Measurements from ENCODE around the gene HEXB. TPM values are rescaled to one million over a fixed set of nuclear protein-coding genes. Genes with fewer than 3 reads are reported as not detected.
"Not testable (repeated sequence)": the region's sequence is repeated elsewhere in the genome, so short reads cannot be mapped to it uniquely, and the experiment has no call there.

The HEXB gene
- total RNA-seq, 2 experiments from 2014 or later, result 44.7 to 51.7 TPM

DNA sequence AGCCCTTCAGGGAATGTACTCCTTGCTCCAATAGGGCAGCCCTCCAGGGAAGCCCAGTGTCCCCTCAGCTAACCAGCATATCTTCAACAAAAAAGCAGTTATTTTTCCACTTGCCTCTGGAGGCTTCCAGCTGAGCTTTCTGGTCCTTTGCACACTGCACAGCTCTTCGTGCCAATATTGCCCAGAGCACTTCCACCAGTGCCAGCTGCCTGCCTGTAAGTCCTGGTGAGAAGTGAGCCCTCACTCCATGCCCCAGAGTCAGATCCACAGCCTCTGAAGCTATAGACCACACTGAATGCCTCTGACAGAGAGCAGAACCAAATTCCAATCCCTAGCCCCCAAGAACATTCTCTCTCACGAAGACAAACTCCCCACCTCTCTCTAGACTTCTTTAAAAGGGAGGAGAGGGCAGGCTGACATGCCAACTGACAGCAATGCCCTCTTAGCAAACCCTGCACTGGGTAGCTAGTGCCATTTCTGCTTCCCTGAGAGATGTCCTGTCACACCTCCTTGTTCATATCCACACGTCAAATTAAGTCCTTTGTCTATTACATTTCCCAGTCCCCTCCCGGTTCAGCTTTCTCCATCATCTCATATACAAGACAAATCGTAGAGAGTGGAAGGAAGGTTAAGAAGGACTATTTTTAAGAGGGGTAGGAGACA lies 12.7 kb upstream of the HEXB start:
- no peaks in the 10 kb centered on the region for H3K4me1 Mint-ChIP-seq
- H3K9me3 Mint-ChIP-seq, result peaks cover 4% of the 10 kb centered on the region
- peaks cover 1% of the 10 kb centered on the region for H3K36me3 Mint-ChIP-seq
- no peak for DNase-seq
- no peak overlapping the region for H3K27ac Mint-ChIP-seq
- no peak overlapping the region for H3K4me3 Mint-ChIP-seq
- H3K27me3 Mint-ChIP-seq, result peaks cover 5% of the 10 kb centered on the region

DNA sequence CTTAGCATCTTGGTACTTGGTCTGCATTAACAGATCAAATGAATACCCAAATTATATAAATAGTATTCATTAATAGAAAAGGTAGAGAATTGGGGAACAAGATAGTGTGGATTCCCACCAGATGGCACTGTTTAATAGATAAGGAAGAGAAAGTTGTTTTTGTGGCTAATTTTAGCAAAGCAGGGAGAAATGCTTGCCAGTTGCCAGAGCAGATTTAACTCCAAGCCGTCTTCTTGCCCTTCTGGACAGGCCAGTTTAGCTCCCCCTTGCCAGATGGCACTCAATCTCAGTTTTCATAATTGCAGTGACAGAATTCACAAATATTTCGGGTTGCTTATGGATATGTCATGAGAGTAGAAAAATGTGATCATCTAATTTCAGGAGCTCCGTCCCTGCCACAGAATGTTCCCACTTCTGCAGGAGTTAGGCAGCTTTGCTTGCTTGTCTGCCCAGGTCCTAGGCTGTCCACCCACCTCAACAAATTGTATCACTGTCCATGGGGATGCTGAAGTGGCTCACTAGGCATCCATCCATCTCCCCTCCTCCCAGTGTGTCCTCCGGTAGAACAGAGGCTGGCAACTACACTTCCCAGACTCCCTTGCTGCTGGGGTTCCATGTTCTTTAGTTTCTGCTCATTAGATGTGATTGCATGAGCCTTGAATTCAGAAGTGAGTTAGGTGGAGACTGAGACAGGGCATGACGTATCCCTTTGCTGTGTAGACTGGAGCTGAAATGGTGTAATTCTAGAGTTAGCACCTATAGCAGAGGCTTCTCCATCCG lies 11.8 kb upstream of the HEXB start:
- H3K27me3 Mint-ChIP-seq, result peaks cover 5% of the 10 kb centered on the region
- peaks cover 4% of the 10 kb centered on the region for H3K9me3 Mint-ChIP-seq
- peaks cover 1% of the 10 kb centered on the region for H3K36me3 Mint-ChIP-seq
- no peak for DNase-seq
- no peak overlapping the region for H3K27ac Mint-ChIP-seq
- H3K4me3 Mint-ChIP-seq, result no peak overlapping the region
- H3K4me1 Mint-ChIP-seq, result no peaks in the 10 kb centered on the region

DNA sequence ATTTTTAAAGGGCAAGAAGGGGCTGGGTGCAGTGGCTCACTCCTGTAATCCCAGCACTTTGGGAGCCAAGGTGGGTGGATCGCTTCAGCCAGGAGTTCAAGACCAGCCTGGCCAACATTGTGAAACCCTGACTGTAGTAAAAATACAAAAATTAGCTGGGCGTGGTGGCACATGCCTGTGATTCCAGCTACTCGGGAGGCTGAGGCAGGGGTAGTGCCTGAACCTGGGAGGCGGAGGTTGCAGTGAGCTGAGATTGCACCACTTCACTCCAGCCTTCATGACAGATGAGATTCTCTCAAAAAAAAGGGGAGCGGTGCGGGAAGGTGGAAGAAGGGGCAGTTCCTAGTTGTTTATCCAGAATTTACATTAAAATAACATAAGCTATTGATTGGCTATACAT lies 8.6 kb upstream of the HEXB start:
- H3K36me3 Mint-ChIP-seq, H3K27ac Mint-ChIP-seq, DNase-seq, H3K4me1 Mint-ChIP-seq, H3K4me3 Mint-ChIP-seq, H3K9me3 Mint-ChIP-seq: not testable (repeated sequence)
- peaks cover 16% of the 10 kb centered on the region for H3K27me3 Mint-ChIP-seq

DNA sequence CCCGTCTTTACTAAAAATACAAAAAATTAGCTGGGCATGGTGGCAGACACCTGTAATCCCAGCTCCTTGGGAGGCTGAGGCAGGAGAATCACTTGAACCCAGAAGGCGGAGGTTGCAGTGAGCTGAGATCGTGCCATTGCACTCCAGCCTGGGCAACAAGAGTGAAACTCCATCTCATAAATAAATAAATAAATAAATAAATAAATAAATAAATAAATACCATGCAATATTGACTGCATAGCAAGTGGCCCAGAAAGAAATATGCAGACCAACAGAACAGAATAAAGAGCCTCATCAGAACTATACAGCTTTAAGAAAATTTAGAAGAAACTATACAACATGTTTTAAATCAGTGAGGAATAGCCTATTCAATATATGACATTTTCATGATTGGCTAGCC lies 6.9 kb upstream of the HEXB start:
- not testable (repeated sequence) for H3K4me3 Mint-ChIP-seq
- peaks cover 11% of the 10 kb centered on the region for H3K27me3 Mint-ChIP-seq

DNA sequence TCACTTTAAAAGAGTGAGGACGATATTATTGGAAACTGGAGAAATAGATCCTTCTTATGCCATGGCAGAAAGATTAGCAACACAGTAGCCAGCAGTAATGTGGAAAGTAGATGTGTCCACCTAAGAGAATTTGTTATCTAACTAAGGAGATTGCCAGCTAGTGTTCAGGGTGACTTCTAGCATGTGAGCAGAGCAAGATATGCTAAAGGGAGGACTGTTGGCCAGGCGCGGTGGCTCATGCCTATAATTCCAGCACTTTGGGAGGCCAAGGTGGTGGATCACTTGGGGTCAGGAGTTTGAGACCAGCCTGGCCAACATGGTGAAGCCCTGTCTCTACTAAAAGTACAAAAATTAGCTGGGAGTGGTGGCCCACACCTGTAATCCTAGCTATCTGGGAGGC lies 5.7 kb upstream of the HEXB start:
- H3K27ac Mint-ChIP-seq, H3K36me3 Mint-ChIP-seq, H3K4me1 Mint-ChIP-seq, DNase-seq, H3K4me3 Mint-ChIP-seq, H3K9me3 Mint-ChIP-seq: not testable (repeated sequence)
- H3K27me3 Mint-ChIP-seq, result peaks cover 11% of the 10 kb centered on the region

More for the DNA sequence above, 6.9 kb upstream of the HEXB start:
- H3K9me3 Mint-ChIP-seq, DNase-seq, H3K36me3 Mint-ChIP-seq, H3K4me1 Mint-ChIP-seq, H3K27ac Mint-ChIP-seq: not testable (repeated sequence)

DNA sequence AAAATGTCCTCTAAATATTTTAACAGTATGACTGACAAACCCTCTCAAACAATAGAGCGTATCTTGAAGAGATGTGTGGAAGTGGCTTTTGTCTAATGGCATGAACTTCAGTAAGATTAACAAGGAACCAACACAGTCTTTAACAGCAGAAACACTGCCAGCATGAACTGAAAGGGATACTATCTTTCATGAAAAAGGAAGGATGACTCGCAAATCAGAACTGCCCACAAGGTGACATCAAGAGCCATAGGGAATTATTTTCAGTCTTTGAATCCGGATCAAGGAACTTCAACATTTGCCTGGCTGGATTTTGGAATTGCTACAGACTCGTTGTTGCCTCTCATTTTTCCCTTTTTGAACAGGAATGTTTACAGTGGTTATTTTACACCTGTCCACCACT lies 5.1 kb upstream of the HEXB start:
- no peaks in the 10 kb centered on the region for H3K36me3 Mint-ChIP-seq
- H3K27me3 Mint-ChIP-seq, result peaks cover 11% of the 10 kb centered on the region
- no peak overlapping the region for H3K27ac Mint-ChIP-seq
- DNase-seq, result no peak
- H3K4me3 Mint-ChIP-seq, result no peak overlapping the region
- no peaks in the 10 kb centered on the region for H3K9me3 Mint-ChIP-seq
- no peaks in the 10 kb centered on the region for H3K4me1 Mint-ChIP-seq

DNA sequence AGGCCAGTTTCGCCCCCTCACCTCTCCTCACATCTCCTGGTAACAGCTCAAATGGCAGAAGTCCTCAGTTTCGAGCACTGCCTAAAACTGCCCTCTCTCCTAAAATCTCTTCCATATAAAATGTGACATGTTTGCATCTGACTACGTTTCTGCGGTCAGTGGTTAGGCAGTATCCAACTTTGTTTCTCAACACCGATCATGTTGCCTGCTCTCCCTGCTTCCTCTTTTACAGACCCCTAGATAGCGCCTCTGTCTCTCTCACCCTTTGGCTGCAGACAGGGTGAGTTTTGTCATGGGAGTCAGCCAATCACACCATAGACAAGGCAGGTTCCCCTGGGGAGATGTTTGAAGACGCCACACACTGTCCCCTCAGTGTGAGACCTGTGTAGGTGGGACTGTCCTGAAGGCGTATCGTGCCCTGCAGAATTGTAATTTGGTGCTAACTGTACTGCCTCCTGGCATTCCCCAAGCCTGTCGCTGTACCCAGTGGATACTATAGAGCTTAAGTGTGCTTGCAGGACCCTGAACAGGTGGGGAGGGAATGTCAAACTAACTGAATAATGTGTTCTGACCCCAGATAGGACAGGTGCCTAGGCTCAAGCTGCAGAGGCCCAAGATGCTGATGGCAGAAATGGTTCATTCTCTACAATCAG lies 1.1 kb downstream of the HEXB start:
- Mint-ChIP-seq H3K9me3 (no peaks in the 10 kb centered on the region), H3K27ac (peak overlapping the region; percentile 74), H3K36me3 (peaks cover 16% of the 10 kb centered on the region), H3K4me3 (peak overlapping the region; percentile 92), H3K27me3 (no peaks in the 10 kb centered on the region), H3K4me1 (peaks cover 20% of the 10 kb centered on the region)
- peak; percentile 1 for DNase-seq

DNA sequence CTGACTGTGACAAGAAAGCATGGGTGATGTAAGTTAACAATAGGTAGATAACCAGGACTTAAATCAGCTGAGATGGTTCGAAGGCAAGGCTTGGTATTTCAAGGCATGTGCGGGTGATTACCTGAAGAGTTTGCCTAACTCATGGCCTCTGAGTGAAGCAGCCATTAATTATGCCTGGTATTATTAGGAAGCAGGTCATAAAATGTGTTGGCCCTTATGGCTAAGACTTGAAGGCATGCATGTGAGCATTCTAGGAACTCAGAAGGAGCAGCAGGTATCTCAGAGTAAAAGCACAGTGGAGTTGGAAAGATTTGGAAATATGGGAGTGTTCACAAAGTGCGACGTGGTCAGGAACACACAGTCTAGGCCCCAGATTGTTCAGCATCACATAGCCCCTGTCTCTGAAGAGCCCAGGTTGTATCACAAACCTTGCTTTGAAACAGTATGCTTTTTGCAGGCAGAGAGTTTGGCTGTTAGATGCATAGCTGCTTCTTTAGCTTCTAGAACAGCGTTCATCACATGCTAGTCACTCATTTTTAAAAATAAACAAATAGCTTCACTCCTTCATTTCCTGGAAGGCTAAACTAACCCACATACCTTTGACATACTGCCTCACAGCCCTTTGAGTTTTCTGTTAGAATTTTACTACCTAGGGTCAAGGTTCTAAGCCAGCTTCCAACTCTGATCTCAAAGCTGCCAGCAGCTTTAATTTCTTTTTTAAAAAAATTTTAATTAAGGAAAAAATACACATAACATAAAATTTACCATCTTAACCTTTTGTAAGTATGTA lies 2.1 kb downstream of the HEXB start:
- no peaks in the 10 kb centered on the region for H3K9me3 Mint-ChIP-seq

DNA sequence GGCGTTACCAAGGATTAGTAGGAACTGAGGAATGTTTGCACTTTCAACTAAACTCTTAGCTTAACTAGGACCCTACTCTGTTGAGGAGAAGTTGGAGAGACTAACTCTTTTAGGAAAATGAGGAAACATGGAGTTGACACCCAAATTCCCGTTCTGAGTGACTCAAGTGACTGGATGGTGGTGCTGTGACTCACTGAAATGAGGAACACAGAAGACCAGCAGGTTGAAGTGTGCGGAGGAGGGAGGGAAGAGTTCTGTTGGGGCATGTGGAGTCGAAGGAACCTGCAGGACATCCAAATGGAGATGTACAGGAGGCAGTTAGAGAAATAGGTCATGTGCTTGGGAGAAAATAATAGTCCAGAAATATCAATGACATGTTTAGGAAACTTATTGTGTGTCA lies 8.2 kb downstream of the HEXB start:
- DNase-seq, result no peak
- Mint-ChIP-seq H3K36me3 (peaks cover 23% of the 10 kb centered on the region), H3K4me1 (peaks cover 4% of the 10 kb centered on the region), H3K9me3 (no peaks in the 10 kb centered on the region), H3K27ac (no peak overlapping the region), H3K4me3 (no peak overlapping the region), H3K27me3 (no peaks in the 10 kb centered on the region)

More for the DNA sequence above, 2.1 kb downstream of the HEXB start:
- no peak for DNase-seq
- Mint-ChIP-seq H3K27ac (no peak overlapping the region), H3K4me1 (peaks cover 20% of the 10 kb centered on the region), H3K36me3 (peaks cover 16% of the 10 kb centered on the region), H3K27me3 (no peaks in the 10 kb centered on the region), H3K4me3 (peak overlapping the region; percentile 92)

DNA sequence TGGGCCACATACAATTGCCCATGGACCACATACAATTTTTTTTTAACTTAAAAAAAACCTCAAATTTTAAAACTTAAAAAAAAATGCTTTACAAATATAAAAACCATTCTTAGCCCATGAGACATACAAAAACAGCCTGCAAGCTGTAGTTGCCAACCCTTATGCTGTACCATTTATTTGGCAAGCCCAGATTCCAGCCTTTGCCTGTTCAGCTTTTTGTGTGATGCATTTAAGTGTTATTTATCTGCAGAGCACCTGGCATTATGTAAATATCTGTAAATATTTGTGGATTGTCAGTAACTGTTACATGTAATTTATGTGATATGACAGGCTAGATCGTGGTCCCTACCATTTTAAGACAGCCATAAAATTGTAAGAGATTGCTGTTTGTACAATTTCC lies 32.6 kb downstream of the HEXB start:
- H3K27ac Mint-ChIP-seq, result no peak overlapping the region
- H3K9me3 Mint-ChIP-seq, result no peaks in the 10 kb centered on the region
- peaks cover 2% of the 10 kb centered on the region for H3K4me1 Mint-ChIP-seq
- peaks cover 26% of the 10 kb centered on the region for H3K36me3 Mint-ChIP-seq
- no peaks in the 10 kb centered on the region for H3K27me3 Mint-ChIP-seq
- DNase-seq, result no peak
- no peak overlapping the region for H3K4me3 Mint-ChIP-seq

DNA sequence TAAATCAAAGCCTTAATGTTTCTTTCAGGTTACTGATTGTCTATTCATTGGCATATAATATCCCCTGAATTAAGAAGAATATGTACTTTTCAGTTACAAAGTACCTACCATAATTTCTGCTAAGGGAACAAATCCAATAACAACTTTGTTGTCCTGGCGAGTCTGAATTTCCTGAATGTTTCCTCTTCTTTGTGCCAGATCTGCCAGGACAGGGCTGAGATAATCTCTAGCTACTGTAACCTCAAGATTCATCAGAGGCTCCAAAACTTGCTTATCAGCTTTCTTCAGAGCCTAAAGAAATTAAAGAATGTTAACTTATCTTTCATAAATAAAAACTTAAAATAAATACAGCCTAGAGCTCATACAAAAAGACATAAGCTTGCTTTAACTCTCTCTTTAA lies 37.2 kb downstream of the HEXB start:
- Mint-ChIP-seq H3K4me1 (peaks cover 2% of the 10 kb centered on the region), H3K27ac (no peak overlapping the region), H3K4me3 (no peak overlapping the region), H3K9me3 (no peaks in the 10 kb centered on the region), H3K27me3 (no peaks in the 10 kb centered on the region), H3K36me3 (peaks cover 36% of the 10 kb centered on the region)
- no peak for DNase-seq

DNA sequence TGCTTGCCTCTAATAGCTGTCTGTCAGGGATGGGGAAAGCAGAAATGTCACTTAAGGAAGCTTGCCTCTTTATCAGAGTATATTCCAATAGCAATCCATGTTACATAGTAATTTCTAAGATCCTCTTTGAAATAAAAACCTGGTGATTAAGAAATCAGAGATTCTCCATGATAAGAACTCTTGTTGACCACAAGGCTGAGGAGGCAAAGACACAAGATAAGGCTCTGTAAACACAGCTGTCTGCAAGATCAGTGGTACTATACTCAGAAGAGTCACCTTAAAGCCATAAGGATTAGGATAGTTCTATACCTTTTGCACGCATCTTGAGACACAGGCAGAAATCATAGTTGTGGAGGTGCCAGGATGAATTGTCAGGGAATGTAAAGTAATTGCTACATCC lies 40.3 kb downstream of the HEXB start:
- Mint-ChIP-seq H3K4me1 (no peaks in the 10 kb centered on the region), H3K36me3 (peaks cover 31% of the 10 kb centered on the region)

DNA sequence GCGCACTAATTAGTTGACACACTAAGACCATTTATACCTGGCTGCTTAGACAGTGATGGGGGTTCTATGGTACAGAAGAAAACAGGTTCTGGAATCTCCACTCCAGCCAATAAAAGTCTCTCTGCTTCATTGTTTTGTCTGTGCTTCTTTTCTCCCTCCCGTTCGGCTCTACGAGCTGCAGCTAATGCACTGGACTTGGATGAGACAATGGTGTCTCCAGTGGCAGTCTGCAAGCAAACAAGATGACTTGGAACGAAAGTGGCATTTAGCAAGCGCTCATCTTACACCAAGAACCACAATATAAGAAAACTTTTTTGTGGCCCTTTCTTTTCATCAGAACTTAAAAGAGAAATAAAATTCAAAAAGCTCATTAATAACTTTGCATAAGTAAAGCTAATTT lies 51.7 kb downstream of the HEXB start:
- no peak for DNase-seq
- Mint-ChIP-seq H3K4me1 (no peaks in the 10 kb centered on the region), H3K9me3 (no peaks in the 10 kb centered on the region), H3K36me3 (peaks cover 6% of the 10 kb centered on the region), H3K27ac (no peak overlapping the region), H3K4me3 (no peak overlapping the region), H3K27me3 (no peaks in the 10 kb centered on the region)

More for the DNA sequence above, 40.3 kb downstream of the HEXB start:
- H3K4me3 Mint-ChIP-seq, result no peak overlapping the region
- H3K27me3 Mint-ChIP-seq, result no peaks in the 10 kb centered on the region
- H3K27ac Mint-ChIP-seq, result no peak overlapping the region
- H3K9me3 Mint-ChIP-seq, result no peaks in the 10 kb centered on the region
- DNase-seq, result no peak

DNA sequence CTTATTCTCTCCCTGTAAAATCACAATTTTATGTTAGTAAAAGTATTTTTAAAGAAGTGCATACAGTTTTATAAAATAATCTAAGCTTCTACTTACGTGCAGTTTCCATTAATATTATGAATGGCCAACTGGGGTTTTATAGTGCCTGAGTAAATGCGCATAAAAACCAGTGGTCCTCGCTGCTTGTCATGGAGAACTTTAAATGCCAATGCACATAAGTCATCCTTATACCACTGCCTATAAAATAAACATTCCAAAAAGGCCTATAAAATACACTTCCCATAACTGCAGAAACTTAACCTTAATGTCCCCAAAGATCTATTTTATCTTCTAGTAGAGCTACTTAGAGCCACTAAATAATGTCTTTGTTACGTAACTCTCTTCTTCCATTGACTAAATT lies 53.4 kb downstream of the HEXB start:
- H3K4me1 Mint-ChIP-seq, result no peaks in the 10 kb centered on the region
- H3K27me3 Mint-ChIP-seq, result no peaks in the 10 kb centered on the region
- H3K9me3 Mint-ChIP-seq, result no peaks in the 10 kb centered on the region
- no peak overlapping the region for H3K4me3 Mint-ChIP-seq
- H3K36me3 Mint-ChIP-seq, result peaks cover 7% of the 10 kb centered on the region
- no peak for DNase-seq
- H3K27ac Mint-ChIP-seq, result no peak overlapping the region

DNA sequence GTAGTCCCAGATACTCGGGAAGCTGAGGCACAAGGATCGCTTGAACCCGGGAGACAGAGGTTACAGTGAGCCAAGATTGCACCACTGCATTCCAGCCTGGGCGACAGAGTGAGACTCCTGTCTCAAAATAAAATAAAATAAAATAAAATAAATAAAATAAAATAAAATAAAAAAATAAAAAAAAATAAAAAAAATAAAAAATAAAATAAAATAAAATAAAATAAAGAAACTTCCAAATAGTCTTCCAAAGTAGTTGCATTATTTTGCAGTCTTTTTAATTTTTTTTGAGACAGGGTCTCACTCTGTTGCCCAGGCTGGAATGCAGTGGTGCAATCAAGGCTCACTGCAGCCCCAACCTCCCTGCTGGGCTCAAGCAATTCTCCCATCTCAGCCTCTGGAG lies 63.7 kb downstream of the HEXB start:
- not testable (repeated sequence) for H3K27me3 Mint-ChIP-seq, H3K9me3 Mint-ChIP-seq
- H3K36me3 Mint-ChIP-seq, result peaks cover 20% of the 10 kb centered on the region

More for the DNA sequence above, 63.7 kb downstream of the HEXB start:
- not testable (repeated sequence) for H3K4me3 Mint-ChIP-seq, H3K4me1 Mint-ChIP-seq, H3K27ac Mint-ChIP-seq, DNase-seq

All from activated naive CD8-positive, alpha-beta T cell treated with anti-CD3 and anti-CD28 coated beads for 36 hours (primary cell).